RPMI8226 (cell line): ENCODE results near the gene CTNNA3.
"Not testable (repeated sequence)": the region's sequence is repeated elsewhere in the genome, so short reads cannot be mapped to it uniquely, and the experiment has no call there.

Source experiments
- DNase-seq: peaks from one replicate; pipeline ENCODE4 v3.0.0-alpha.2; 2015

The CTNNA3 gene

DNA sequence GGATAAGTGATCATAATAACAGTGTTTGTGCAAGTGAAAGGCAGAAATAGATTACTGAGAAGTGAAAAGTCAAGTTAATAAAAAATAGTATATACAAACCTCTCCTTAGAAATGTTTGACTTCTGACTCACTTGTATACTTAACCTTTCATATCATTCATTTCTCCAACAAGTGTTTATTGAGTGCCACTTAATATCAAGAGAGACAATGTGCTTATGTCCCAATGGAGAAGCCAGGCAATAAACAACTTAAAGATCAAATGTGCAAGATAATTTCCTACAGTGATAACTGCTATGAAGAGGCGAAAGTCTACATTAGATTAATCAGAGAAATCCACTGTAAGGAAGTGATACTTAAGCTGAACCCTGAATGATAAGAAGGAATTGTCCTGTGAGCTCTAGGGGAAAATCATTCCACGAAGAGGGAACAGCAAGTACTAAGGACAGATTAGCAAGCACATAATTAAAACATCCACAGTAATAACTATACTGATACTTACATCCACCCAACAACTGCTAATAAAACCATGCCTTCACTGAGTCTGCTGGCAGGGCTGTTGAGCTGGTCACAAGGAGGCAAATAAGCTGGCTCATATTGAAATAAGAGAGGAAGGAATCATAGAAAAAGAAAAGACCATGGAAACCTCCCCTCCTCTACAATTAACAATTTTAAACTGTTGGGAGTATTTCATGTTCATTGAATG is 203.5 kb downstream of the CTNNA3 start:
- no peak for DNase-seq

DNA sequence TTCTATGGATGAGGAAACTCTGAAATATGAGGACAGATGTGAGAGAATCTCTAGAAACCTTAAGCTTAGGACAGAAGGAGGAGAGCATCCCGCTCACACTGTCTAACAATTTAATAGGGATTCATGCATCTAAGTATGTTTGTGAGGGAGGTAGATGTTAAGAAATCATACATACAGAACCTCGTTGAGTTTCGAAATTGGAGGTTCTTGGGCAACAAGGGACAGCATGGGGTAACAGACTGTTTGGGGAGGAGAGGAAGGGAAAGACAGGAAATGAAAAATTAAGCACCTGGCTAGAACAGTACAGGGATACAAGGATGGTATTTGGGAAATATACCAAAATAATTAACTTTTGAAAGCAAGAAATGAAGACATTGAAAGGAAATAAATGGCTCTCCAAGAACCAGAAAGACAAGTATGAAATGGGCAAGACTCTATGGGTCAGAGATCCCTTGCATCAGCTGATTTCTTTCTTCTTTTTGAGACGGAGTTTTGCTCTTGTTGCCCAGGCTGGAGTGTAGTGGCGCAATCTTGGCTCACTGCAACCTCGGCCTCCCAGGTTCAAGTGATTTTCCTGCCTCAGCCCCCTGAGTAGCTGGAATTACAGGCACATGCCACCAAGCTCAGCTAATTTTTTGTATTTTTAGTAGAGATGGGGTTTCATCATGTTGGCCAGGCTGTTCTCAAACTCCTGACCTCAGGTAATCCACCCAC is 207.9 kb downstream of the CTNNA3 start:
- DNase-seq = no peak

DNA sequence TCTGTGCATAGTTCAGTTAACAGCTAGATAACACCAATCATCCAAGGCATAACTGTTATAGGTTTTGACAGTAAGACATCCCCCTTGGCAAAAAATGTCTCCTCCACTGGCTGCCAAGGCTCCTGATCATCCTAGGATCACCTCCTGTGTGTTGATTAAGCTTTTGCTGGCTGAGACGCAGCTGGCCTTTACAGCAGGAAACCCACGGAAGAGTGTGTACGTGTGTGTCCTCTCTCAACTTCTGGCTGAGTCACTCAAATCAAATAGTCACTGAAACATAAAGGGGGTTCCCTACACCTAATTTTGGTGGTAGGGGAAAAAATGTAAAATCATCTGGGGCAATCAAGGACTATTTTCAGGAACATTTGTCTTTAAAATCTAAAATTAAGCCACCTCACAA is 208.8 kb downstream of the CTNNA3 start:
- DNase-seq = no peak

DNA sequence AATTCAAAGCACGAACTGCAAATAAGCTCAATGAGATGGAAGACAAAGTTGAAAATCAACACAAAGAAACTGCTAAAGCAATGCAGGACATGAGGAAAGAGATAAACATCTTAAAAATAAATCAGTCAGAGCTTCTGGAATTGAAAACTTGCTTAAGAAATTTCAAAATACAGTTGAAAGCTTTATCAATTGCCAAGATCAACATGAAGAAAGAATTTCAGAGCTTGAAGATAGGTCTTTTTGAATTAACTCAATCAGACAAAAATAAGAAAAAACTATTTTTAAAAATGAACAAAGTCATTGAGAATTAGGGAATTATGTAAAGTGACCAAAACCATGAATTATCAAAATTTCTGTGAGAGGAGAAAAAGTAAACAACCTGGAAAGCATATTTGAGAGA is 218.1 kb downstream of the CTNNA3 start:
- DNase-seq = no peak

DNA sequence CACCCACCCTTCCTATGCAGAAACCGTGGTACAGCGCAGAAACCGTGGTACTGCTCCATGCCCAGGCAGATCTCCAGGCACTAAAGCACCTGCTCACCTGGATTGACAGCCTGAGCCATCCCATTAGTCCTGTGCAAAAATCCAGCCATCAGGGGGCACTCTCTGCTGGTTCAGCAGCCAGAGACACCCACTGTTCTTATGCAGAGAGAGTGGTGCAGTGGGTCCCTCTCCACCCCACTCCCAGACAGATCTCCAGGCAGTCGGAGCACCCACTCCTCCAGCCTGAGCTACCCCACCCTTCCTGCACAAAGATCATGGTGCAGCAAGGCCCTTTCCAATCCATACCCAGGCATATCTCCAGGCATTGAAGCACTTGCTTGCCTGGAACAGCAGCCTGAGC is 219.8 kb downstream of the CTNNA3 start:
- DNase-seq = no peak

DNA sequence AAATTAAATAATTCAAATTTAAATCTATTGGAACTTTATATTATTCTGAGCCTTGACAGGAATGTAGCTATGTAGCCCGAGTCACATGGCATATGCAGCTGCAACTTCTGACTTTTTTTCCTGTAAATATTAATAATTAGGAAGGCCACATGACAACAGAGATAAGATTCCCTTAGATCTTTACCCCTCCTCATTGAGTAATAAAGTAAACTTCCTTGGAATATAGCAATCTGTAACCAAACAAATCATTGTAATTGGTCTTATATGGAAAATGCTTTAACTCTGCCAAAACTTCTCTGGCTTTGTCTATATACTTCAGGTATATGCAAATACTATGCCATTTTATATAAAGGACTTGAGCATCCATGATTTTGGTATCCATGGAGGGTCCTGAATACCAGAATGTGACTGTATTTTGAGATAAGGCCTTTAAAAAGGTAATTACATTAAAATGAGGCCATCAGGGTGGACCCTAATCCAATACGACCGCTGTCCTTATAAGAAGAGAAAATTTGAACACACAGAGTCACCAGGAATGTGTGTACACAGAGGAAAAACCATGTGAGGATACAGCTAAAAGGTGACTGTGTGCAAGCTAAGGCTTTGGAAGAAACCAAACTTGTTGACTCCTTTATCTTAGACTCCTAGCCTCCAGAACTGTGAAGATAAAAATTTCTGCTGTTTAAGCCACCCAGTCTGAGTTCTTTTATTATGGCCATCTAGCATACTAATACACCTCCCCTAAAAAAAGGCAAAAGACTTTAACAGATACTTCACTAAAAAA is 222.0 kb downstream of the CTNNA3 start:
- no peak for DNase-seq

DNA sequence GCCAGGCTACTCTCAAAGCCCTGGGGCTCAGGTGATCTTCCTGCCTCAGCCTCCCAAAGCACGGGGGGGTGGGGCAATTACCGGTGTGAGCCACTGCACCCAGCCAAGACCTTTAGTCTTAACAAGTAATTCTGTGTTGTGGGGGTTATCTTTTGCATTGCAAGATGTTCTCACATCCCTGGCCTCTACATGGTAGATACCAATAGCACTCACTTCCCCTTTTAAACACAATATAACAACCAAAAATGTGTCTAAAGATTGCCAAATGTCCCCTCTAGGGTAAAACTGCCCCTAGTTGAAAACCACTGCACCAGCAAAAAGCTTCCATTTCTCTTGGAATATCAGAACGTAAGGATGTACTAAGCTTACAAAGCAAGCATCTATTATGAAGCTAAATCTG is 225.0 kb downstream of the CTNNA3 start:
- peak; percentile 6 for DNase-seq

DNA sequence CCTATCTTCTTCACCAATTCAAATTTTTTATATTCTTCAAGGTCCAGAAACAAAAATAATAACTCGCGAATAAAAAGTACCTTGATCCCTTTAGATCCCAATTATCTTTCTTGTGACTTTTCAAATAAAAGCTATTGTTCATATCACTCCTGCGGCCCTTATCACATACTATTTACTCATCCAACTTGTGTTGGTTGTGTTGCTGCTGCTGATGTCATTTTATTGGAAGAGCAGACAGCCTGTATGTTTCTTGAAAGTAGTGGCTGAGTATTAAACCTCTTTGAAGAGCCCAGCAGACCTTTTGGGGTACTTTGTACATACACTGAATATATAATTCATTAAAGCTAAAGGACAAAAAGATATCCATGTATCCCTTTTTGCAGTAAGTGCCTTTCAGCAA is 231.7 kb downstream of the CTNNA3 start:
- DNase-seq = no peak

DNA sequence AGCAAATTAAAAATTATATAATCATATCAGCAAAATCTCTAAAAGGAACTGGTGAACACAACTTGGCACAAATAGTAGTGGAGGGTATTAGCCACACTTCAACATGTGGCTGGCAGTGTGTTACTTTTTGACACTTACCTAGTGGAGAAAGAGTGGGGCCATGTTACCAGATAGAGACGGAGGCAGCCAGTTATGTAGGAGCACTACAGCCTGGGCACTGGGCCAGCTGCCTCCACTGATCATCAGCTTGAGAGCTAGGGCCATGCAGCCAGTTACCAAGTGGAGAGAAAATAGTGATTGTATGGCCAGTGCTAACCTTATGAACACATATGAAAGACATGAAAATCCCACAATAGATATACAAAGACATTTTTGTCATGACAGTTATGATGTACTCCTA is 243.1 kb downstream of the CTNNA3 start:
- DNase-seq = no peak

DNA sequence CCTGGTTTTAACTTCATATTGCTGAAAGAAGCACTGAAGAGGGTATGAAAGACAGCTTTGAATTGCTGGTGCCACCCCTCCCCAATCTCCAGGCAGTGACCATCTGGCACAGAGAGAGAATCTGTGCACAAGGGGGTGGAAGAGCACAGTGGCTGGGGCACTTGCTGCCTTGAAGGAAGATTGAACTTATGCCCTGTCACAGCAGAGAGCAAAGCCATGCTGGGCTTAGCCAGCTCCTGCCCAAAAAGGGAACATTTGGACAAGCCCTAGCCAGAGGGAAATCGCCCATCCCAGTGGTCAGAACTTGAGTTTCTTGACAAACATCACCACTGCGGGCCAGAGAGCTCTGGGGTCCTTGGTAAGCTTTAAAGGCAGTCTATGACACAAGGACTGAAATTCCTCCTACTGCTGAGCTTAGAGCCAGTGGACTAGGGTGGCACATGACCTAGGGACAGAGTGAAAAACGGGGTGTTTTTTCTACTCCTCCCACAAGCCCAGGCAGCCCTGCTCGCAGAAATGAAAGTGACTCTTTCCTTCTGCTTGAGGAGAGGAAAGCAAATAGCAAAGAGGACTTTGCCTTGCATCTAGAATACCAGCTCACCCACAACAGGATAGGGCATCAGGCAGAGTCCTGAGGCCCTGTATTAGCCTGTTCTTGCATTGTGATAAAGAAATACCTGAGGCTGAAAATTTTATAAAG is 257.2 kb downstream of the CTNNA3 start:
- DNase-seq = peak; percentile 8

DNA sequence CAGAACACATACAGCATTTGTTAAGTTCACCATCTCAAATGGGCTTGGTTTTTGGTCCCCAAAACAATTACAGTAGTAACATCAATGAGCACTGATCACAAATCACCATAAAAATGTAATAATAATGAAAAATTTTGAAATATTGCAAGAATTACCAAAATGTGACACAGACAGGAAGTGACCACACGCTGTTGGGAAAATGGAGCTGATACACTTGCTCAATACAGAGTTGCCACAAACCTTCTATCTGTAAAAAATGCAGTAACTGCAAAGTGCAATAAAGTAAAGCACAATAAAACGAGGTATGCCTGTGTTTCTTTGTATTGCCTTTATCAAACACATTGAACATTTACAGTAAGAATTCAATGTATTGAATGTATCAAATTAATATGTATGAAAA is 262.7 kb downstream of the CTNNA3 start:
- DNase-seq = no peak

DNA sequence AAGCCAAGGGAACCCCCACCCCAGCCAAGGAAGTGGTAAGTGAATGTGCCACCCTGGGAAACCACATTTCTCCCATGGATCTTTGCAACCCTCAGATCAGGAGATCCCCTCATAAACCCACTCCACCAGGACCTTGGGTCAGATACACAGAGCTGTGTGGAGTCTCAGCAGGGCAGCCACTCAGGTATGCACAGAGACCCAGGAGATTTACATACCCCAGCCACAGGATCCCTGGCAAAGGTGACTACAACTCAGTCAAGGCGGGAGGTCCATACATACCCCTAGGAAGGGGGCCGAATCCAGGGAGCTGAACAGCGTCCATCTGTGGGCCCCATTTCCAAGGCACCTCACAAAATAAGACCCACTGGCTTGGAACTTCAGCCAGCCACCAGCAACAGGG is 293.4 kb downstream of the CTNNA3 start:
- DNase-seq = no peak

DNA sequence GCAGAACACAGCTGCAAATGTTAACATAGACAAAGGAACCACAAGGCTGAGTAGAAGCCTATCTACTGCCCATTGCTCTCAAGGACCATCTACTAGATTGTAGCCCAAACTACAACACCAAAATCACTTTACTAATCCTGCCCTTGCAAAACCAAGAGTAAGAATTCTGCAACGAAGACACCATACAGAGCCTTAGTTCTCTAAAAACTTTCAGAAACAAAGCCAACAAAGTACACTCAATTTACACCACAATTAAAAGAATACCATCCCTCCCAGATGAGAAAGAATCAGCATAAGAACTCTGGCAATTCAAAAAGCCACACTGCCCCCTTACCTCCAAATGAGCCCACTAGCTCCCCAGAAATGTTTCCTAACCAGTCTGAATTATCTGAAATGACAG is 294.3 kb downstream of the CTNNA3 start:
- no peak for DNase-seq

DNA sequence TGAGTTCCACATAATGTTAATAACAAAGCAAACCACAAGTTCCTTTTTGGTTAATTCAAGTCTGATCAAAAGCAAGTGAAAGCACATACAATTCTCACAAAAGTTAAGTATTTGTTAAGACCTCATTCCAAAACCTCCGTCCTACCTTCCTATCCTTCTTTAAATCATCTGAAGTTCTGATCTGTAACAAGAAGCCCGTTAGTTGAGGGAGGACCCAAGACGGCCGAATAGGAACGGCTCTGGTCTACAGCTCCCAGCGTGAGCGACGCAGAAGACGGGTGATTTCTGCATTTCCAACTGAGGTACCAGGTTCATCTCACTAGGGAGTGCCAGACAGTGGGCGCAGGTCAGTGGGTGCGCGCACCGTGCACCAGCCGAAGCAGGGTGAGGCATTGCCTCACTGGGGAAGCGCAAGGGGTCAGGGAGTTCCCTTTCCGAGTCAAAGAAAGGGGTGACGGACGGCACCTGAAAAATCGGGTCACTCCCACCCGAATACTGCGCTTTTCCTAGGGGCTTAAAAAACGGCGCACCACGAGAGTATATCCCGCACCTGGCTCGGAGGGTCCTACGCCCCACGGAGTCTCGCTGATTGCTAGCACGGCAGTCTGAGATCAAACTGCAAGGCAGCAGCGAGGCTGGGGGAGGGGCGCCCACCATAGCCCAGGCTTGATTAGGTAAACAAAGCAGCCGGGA is 309.0 kb downstream of the CTNNA3 start:
- DNase-seq = not testable (repeated sequence)

DNA sequence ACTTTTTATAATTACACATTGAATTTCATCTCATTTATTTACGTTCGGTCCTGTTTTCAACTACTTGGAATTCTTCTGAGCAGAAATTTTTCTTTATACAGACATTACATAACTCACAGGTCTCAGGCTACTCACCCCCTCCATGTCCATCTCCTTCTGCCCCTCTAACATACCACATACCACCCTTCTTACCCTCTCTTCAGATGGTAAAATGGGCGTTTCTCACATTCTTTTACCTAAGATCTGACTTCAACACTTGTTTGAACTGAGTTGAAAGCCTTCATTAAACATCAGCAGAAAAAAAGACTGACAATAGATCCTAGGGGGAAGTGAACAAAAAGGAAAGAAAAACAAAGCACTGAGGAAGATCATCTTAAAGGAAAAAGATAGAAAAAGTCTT is 309.7 kb downstream of the CTNNA3 start:
- no peak for DNase-seq

DNA sequence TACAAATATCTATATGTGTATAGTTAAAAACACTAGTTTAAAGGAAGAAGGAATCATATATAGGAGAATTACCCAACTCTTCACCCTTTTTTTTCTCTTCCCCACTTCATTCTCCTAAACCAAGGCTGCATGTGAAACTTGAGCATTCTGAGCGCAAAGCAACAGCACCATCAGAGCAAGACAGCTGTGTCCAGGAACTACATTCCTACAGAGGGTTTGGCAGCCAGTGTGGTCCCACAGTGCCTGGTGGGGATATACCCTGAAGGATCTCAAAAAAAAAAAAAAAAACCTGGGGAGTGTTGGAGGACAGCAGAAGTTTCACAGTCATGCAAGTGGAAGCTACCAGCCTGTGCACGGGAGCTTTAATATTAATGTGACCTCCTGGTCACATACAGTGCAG is 310.4 kb downstream of the CTNNA3 start:
- no peak for DNase-seq

DNA sequence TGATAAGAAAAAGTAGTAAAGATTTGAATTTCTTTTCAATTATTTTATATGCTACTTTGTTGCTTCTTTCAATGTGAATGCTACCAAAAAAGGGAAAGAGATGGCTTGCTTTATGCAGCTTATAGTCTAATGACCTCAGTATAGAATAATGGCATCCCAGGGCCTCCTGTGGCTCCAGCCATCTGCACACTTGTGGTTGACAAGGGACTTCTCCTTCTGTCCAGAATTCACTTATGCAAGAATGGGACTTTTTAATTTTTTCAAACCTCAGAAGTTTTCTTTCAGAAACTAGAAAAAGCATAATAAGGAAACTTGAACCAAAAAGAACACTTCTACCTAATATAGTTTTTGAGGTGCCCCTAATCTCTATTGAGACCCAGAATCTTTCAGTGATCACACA is 310.9 kb downstream of the CTNNA3 start:
- no peak for DNase-seq

DNA sequence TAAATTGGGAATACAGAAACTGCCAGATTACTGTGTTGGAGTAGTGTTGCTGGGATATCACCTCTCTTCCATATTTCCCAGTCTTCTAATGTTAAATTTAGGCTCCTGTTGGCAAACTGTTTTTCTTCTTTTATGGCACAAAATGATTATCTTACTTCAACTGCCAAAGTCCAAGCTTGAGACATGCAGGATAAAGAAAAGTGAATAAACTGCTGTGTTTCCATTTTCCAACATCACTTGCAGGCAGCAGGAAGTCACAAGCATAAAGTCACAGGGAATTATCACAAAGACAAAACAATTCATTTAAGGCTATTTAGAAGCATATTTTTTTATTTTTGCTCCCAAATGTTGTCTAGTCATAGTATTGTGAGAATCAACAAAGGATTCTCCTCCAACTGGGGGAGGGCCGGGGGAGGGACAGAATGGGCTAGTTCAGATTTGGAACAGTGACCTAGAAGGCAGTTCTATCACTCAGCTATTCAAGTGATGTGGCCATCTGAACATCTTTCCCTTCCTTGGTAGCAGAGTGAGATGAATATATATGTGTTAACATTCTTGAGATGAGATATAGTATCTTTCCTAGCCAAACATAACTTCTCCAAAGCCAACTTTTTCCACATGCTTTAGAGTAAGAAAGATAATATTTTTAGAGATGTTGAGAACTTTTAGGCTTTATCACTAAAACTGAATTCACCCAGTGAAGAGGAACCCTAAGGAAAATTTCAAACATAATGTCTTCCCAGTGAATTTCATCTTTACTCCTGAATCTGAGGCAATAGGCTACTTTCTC is 364.7 kb downstream of the CTNNA3 start:
- DNase-seq = no peak

DNA sequence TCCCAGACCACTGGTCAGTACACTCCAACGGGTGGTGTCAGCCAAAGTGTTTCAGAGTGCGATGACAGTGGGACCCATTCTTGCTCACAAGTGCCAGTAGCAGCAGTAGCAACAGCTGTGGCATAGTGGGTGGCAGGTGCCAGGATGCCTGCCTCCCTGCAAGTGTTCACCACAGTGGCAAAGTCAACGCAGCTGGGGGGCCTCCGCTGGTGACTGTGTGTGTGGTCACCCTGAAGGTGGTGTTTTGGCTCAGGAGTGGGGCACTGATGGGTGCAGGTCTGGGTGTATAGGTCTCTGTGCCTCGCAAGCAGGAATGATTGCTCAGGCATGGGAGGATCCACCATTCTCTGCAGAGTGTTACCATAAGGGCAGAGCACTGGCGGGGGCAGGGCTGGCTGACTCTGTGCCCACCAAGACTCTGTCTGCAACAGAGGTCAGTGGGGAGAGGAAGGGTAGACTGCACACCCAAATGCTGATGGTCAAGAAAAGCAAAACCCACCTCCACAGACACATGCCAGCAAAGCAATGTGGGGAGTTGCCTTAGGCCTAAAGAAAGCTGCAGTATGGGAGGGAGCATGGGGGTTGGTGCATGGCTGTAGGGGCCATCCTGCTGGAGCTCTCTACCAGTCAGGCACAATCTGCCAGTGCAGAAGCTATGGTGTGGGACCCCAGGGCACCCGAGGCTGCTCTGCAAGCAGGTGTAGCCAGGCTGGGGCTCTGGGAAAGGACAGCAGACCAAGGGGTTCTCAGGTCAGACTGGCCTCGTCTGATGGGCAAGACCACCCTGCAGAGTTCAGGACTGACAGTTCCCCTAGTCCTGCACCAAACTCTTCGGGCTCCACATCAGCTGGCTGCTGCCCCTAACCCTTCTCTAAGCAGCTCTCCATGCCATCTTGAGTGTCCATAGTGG is 368.1 kb downstream of the CTNNA3 start:
- no peak for DNase-seq

DNA sequence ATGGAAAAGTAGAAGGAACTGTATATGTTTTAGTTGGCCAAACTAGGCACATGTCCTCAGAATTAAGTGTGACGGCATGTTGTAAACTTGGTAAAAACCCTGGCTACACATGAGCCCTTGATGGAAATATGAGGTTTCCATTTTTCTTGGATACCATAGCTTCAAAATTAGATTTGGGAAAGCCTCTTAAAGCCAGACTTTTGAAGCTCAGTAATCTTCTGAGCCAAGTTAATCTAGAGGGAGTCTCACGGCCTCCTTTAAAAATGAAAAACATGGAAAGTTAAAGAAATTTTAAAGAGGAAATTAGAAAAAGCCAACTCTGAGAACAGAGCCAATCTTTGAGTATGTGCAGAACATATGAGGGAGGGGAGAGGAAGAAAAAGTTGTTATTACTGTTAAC is 376.0 kb downstream of the CTNNA3 start:
- no peak for DNase-seq

DNA sequence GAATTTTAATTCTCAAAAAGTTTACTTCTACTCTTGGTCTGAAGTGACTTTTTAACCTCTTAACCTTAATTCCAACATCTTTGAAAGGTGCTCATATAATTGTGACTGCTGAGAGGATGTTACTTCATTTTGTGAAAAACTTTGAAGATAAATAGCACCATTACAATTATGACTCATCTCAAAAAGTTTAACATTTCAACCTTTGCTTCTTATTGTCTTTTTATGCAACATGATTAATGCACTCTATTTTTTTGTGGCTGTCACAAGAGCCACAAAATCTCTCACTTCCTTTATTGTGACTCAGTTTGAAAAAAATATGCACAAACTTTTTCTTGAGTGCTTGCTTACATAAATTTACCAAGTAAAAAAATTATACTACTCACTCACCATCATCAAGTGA is 387.1 kb downstream of the CTNNA3 start:
- DNase-seq = no peak
